HEK293 (cell line): Measurements from ENCODE around the gene LPP.

Source experiments
- CTCF ChIA-PET: fragments of 350-600 bp; formaldehyde crosslinking; extraction: SDS; loops from one replicate; lab custom pipeline; 2021; ENCODE audit warnings: antibody characterized with exemption; lab: Yijun Ruan, JAX
- POLR2A ChIA-PET: fragments of 300-600 bp; formaldehyde crosslinking; extraction: SDS; loops from one replicate; lab custom pipeline; 2020; ENCODE audit warnings: antibody characterized with exemption, inconsistent platforms; lab: Yijun Ruan, JAX
- H3K27ac ChIP-seq: fragments of 200-500 bp; sonication (Bioruptor generic); 2 replicates; pipeline ENCODE4 v1.5.1; 2014; ENCODE audit warnings: low read depth, low read length, control low read depth, inconsistent platforms; ENCODE audit errors: extremely low read depth
- H3K36me3 ChIP-seq, 2 experiments: fragments of 200-500 bp in 1 of 2; sonication (Bioruptor generic) in 1 of 2; 1 replicate in 1 of 2; 2 replicates in 1 of 2; pipeline ENCODE4 v1.5.1; 2014 to 2017; ENCODE audit warnings: inconsistent platforms in 2 of 2, low read length in 2 of 2; ENCODE audit not compliant: control insufficient read depth in 2 of 2, insufficient read depth in 1 of 2
- H3K4me1 ChIP-seq: fragments of 200-500 bp; sonication (Bioruptor generic); 2 replicates; pipeline ENCODE4 v1.5.1; 2014; ENCODE audit warnings: mild to moderate bottlenecking, low read length, inconsistent platforms; ENCODE audit not compliant: control insufficient read depth, insufficient read depth
- H3K4me3 ChIP-seq: 2 replicates; pipeline ENCODE4 v1.5.1; 2011; ENCODE audit warnings: low read depth, mild to moderate bottlenecking, control low read depth, low read length, moderate library complexity
- H3K9me3 ChIP-seq: fragments of 200-500 bp; sonication (Bioruptor generic); 2 replicates; pipeline ENCODE4 v1.5.1; 2014; ENCODE audit warnings: low read depth, low read length, inconsistent platforms; ENCODE audit not compliant: control insufficient read depth, insufficient read depth
- ATF2 ChIP-seq: fragments of 450-650 bp; formaldehyde crosslinking; IDR thresholded peaks from 2 replicates; pipeline ENCODE4 v1.5.1; 2016; ENCODE audit warnings: missing biosample characterization, missing genetic modification characterization, low read depth
- BCL11B ChIP-seq: fragments of 450-650 bp; formaldehyde crosslinking; IDR thresholded peaks from 2 replicates; pipeline ENCODE4 v1.5.1; 2016; ENCODE audit warnings: low read depth, missing biosample characterization, missing genetic modification characterization
- IKZF3 ChIP-seq: fragments of 450-650 bp; IDR thresholded peaks from 2 replicates; pipeline ENCODE4 v1.5.0; 2018; ENCODE audit warnings: missing biosample characterization, mild to moderate bottlenecking, missing genetic modification characterization, moderate library complexity
- INSM2 ChIP-seq: fragments of 450-650 bp; formaldehyde crosslinking; IDR thresholded peaks from 2 replicates; pipeline ENCODE4 v1.5.1; 2016; ENCODE audit warnings: missing biosample characterization, missing genetic modification characterization
- REST ChIP-seq: fragments of 450-650 bp; formaldehyde crosslinking; IDR thresholded peaks from 2 replicates; pipeline ENCODE4 v1.5.1; 2016; ENCODE audit warnings: missing biosample characterization, missing genetic modification characterization
- ZBTB10 ChIP-seq: fragments of 450-650 bp; formaldehyde crosslinking; IDR thresholded peaks from 2 replicates; pipeline ENCODE4 v1.5.1; 2016; ENCODE audit warnings: missing biosample characterization, missing genetic modification characterization
- ZBTB11 ChIP-seq: fragments of 450-650 bp; formaldehyde crosslinking; conservative IDR thresholded peaks from 2 replicates; pipeline ENCODE4 v1.5.1; 2016; ENCODE audit warnings: low read depth, missing biosample characterization, missing genetic modification characterization
- ZNF16 ChIP-seq: fragments of 450-650 bp; formaldehyde crosslinking; IDR thresholded peaks from 2 replicates; pipeline ENCODE4 v1.5.1; 2016; ENCODE audit warnings: low read depth, missing biosample characterization, missing genetic modification characterization
- ZNF274 ChIP-seq, 2 experiments: fragments of 200-500 bp in 1 of 2; fragments of 450-650 bp in 1 of 2; sonication (Bioruptor generic) in 1 of 2; formaldehyde crosslinking in 1 of 2; IDR thresholded peaks; 2 replicates each; pipeline versions ENCODE4 v1.5.1 to v1.6.1; 2014 to 2016; ENCODE audit warnings: borderline replicate concordance in 1 of 2, inconsistent platforms in 1 of 2, low read length in 1 of 2, missing biosample characterization in 1 of 2, missing genetic modification characterization in 1 of 2
- ZNF341 ChIP-seq: fragments of 450-650 bp; formaldehyde crosslinking; IDR thresholded peaks from 2 replicates; pipeline ENCODE4; 2016; ENCODE audit warnings: low read depth, missing biosample characterization, missing genetic modification characterization
- ZNF391 ChIP-seq: fragments of 450-650 bp; formaldehyde crosslinking; IDR thresholded peaks from 2 replicates; pipeline ENCODE4 v1.5.1; 2016; ENCODE audit warnings: low read depth, missing biosample characterization, missing genetic modification characterization, borderline replicate concordance
- ZNF501 ChIP-seq: fragments of 450-650 bp; formaldehyde crosslinking; IDR thresholded peaks from 2 replicates; pipeline ENCODE4 v1.5.1; 2016; ENCODE audit warnings: missing biosample characterization, missing genetic modification characterization
- ZNF580 ChIP-seq: fragments of 450-650 bp; formaldehyde crosslinking; IDR thresholded peaks from 2 replicates; pipeline ENCODE4 v1.5.1; 2016; ENCODE audit warnings: missing biosample characterization, missing genetic modification characterization
- ZNF704 ChIP-seq: fragments of 450-650 bp; formaldehyde crosslinking; IDR thresholded peaks from 2 replicates; pipeline ENCODE4 v1.5.1; 2016; ENCODE audit warnings: missing biosample characterization, missing genetic modification characterization
- ZNF707 ChIP-seq: fragments of 450-650 bp; formaldehyde crosslinking; IDR thresholded peaks from 2 replicates; pipeline ENCODE4 v1.5.1; 2016; ENCODE audit warnings: missing biosample characterization, missing genetic modification characterization
- ZSCAN18 ChIP-seq: fragments of 450-650 bp; formaldehyde crosslinking; IDR thresholded peaks from 2 replicates; pipeline ENCODE4 v1.5.1; 2016; ENCODE audit warnings: missing biosample characterization, missing genetic modification characterization
- ZSCAN4 ChIP-seq: fragments of 450-650 bp; formaldehyde crosslinking; IDR thresholded peaks from 2 replicates; pipeline ENCODE4 v1.5.1; 2017; ENCODE audit warnings: missing biosample characterization, missing genetic modification characterization

LPP gene

GRCh38 chr3:188830893-188831292 lies 676.9 kb downstream of the LPP start (continued):
- TF ChIP-seq REST (no peak), ZSCAN18 (no peak)
- TF ChIP-seq, all 188 proteins: peak for 0

GRCh38 chr3:188832146-188832545 lies 678.2 kb downstream of the LPP start:
- Histone ChIP-seq H3K4me3 (no peak overlapping the region), H3K27ac (no peak overlapping the region), H3K9me3 (no peaks in the 10 kb centered on the region), H3K36me3 (no peaks in the 10 kb centered on the region), H3K4me1 (no peaks in the 10 kb centered on the region)
- ChIA-PET POLR2A (no interaction called here), CTCF (interaction anchor here (1.0 kb wide), 1 partner anchor 122 kb away, joined by 3 read pairs; no protein-coding TSS in a partner anchor)
- TF ChIP-seq ZBTB10 (tag by site-specific recombination), result no peak
- no peak for TF ChIP-seq ZNF501 (tag by site-specific recombination)
- no peak for TF ChIP-seq ZNF16 (tag by site-specific recombination)
- no peak for TF ChIP-seq IKZF3 (tag by site-specific recombination)
- TF ChIP-seq ZNF391 (tag by site-specific recombination), result no peak
- TF ChIP-seq ZSCAN4 (tag by site-specific recombination), result no peak
- no peak for TF ChIP-seq ZNF580 (tag by site-specific recombination)
- TF ChIP-seq ZNF707, result no peak
- no peak for TF ChIP-seq ZNF704 (tag by site-specific recombination)
- TF ChIP-seq ZNF341 (tag by site-specific recombination), result no peak
- TF ChIP-seq ZBTB11, result no peak
- TF ChIP-seq BCL11B (tag by site-specific recombination), result no peak
- no peak for TF ChIP-seq INSM2 (tag by site-specific recombination)
- TF ChIP-seq ATF2 (tag by site-specific recombination), result no peak
- TF ChIP-seq ZNF274 (IDR thresholded peaks at IDR 0.05; ENCODE audit: low read length), result no peak
- TF ChIP-seq ZNF274 (tag by site-specific recombination; IDR thresholded peaks at IDR 0.05; ENCODE audit: borderline replicate concordance), result no peak
